ENCODE results near the gene BRD3.

Gene BRD3

GRCh38 chr9:134035041-134036039, 32.5 kb downstream of the BRD3 start:
- DNase-seq, result no peak

DNA sequence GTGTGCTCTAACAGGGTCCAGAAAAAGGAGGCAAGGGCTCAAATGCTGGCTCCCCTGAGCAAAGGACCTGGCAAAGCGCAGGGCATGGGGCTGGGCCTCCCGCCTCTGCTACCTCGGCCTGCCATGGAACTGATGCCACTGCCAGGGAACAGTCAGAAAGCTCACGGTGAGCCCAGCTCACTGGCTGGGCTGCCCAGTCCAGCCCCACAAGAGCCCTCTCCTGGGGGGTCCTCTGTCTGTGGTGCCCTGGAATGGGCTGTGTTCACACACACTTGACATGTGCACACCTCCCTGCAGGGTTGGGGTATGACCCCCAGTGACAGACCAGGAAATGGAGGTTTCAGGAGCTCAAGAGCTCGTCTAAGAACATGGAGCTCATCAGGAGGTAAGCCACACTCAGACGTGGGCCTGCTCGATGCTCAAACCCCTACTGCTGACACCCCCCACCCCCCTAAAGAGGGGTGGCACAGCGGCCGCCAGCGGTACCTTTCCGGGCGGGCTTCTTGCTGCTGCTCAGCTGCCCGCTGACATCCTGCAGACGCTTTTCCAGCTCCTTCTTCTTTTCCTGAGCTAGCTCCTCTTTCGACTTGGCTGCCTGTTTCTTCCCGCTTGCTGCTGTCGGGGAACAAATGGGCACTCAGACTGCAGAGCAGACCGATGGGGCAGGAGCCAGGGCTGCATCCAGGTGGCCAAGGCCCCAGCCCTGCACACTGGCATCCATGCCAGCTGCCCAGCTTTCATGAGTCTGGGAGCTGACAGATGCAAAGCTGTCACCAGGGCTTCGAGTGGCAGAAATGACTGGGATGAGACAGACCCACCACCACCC, 33.4 kb downstream of the BRD3 start:
- DNase-seq, result no peak

DNA sequence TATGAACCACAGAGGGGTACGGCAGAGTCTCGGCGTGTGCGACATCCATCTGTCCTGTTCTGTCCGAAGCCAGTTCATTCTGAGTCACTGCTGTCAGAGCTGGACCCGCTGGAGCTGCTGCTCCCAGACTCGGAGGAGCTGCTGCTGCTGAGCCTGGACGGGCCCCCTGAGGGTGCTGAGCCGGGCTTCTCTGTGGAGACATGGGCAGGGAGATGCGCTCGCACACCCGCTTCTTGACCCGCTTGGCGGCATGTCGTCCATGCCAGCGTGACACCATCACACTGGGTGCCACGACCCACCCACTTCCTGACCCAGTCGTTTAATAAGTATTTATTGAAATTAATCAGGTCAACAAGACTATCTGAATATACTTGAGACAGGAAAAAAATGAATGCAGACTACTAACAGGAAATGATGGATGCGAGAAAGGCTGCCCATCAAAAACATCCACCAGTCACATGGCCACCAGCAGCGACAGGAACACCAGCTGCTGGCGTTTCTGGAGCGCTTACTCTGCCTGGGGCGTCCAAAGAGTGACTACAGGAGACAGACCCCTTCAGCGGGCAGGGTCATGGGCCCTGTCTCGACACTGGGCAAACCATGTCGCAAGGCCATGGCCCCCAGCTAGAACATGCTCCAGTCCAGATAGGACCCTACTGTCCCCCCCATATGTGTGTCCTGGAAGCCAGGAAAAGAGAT, 34.2 kb downstream of the BRD3 start:
- DNase-seq, result no peak

- DNase-seq, result no peak
Observed at GRCh38 chr9:134032456-134033222, 35.2 kb downstream of the BRD3 start.

- no peak for DNase-seq
Observed at GRCh38 chr9:134031783-134032182, 36.0 kb downstream of the BRD3 start.

DNA sequence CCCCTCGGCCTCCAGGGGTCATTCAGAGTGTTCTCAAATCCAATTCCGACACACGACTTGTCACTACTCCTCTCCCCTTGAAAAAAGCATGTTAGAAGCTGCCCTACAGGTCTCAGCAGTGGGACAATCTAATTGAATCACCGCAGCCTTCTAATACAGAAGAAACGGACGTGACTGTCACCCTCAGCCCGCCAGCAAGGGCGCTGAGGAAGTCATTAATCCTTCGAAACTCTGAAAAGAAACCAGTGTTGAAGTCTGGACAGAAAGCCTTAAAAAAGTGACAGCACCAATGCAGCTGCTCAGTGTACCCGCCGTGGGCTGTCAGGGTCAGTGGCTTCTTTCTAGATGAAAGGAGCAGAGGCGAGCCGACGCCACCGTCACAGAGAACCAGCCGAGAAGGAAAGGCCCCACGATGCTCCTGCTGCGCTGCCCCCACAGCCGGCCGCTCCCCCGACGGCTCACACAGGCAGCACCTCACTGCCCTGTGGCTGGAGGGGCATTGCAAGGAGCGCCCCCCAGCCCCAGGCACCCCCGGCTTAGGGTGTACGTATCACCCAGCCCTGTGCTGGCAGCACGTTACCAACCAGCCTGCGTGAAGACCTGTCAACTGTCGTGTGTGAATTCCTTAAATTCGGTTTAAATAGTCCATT, 36.9 kb downstream of the BRD3 start:
- no peak for DNase-seq

DNA sequence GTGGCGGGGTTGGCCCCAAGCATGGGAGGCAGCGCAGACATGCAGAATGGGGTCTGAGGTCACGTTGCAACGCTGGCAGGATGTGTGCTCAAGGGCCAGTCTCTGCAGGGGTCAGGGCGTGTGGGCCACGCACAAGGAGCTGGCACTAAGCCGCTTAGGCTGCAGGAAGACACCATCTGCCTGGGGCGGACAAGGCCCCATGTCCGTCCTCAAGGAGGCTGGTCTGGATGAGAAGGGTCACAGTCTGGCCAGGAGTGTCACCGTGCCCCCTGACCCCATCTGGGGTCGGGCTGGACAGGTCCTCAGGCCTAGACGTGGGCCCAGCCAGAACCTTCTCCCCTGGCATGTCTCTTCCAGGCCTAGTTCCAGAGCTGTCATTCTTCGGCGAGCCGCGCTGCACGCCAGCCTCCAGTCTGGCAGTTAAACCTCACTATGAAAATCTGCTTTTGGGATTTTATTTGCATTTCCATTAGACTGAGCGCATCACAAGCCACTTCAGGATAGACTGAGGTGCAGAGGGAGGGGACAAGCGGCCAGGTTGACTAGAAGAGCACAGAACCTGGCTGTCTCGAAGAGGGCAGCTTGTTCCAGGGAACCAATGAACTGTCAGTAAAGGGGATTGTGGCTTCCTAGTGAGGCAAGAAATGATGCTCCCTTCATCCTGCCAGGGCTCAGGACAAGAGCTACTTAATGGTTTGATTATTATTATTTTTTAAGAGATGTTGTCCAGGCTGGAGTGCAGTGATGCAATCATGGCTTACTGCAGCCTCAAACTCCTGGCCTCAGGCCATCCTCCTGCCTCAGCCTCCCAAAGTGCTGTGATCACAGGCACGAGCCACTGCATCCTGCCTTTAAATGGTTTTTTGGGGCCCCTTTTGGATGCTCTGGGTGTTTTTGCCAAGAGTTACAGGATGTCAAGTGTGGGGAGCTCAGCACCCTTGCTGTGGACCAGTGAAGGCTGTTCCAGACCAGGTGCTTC, 38.3 kb downstream of the BRD3 start:
- DNase-seq, result no peak

GRCh38 chr9:134028575-134029247, 39.1 kb downstream of the BRD3 start:
- DNase-seq, result no peak

GRCh38 chr9:134028076-134028475, 39.8 kb downstream of the BRD3 start:
- DNase-seq, result no peak

- no peak for DNase-seq
Observed at GRCh38 chr9:134027561-134027960, 40.3 kb downstream of the BRD3 start.

- DNase-seq, result no peak
Observed at GRCh38 chr9:134026981-134027380, 40.8 kb downstream of the BRD3 start.

DNA sequence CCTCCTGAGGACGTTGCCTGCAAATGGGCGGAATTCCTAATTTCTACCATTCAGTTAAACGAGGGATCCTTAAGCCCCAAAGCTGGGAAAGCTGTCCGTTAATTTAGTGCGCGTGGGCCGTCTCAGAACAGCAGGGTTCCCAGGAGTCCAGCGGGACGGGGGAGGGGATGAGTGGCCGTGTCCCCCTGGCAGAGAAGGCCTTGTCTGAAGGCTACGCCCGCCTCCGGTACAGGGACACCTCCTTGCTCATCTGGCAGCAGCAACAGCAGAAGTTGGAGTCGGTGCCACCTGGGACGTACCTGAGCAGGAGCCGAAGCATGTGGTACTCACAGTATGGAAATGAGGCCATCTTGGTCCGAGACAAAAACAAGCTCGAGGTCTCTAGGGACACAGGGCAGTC, 41.2 kb downstream of the BRD3 start:
- no peak for DNase-seq

GRCh38 chr9:134025606-134026541, 42.0 kb downstream of the BRD3 start:
- DNase-seq, result peak; percentile 37

GRCh38 chr9:134024828-134025605, 42.8 kb downstream of the BRD3 start, which contains the start of gene BRD3OS:
BRD3OS (plus strand) TSS chr9:134025481; CDS start chr9:134026748, 1,267 bp downstream.
- DNase-seq, result peak; percentile 97

DNA sequence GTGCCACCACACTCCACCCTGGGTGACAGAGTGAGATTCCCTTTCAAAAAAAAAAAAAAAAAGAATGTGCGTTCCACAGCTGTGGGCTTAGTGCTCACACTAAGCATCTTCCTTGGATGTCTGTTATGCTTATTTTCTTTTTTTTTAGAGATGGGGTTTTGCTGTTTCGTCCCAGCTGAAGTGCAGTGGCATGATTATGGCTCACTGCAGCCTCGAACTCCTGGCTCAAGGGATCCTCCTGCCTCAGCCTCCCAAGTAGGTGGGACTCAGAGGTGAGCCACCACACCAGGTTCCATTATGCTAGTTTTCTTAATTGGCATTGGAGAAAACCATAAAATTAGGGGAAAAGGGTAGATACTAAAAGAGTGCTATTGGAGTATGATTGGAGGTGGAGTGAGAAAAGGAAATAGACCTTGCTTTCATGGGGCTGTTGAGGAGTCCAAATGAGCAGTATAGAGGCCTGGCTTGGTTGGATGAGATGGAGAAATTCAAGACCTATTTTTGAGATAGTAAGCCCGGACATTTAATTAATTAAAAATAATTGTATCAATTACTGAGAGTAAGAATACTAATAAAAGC, 43.5 kb downstream of the BRD3 start:
- no peak for DNase-seq

- DNase-seq, result no peak
Observed at GRCh38 chr9:134014946-134015345, 52.9 kb downstream of the BRD3 start.

GRCh38 chr9:134011401-134011800, 56.4 kb downstream of the BRD3 start:
- DNase-seq, result no peak
